ENCODE measurements around the gene TPD52L1.

Gene TPD52L1

DNA sequence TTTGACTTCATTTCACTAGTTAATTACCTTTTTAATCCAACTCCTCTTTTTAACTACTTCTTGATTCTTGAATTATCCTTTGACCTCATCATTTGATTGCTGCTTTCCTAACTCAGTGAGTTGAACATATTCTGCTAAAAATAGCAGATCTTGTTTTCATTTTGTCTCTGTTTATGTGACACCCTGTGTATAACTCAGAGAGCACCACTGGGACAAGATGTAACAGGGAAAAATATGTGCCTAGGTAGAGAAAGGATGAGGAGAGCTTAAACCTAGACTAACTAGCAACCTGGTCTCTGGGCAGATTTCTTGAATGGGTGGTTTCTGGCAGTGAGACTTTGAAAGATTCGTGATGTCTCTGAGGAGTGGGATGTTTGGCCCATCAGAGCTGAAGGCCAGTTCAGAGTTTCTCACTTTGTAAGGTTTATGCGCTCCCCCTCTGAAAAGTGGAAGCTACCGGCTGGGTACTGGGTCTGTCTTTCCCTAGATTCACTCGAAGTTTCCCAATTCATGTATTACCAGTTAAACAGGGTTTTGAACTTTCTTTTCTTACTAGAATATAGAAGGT lies 61.8 kb downstream of the TPD52L1 start:
- no peak for DNase-seq

DNA sequence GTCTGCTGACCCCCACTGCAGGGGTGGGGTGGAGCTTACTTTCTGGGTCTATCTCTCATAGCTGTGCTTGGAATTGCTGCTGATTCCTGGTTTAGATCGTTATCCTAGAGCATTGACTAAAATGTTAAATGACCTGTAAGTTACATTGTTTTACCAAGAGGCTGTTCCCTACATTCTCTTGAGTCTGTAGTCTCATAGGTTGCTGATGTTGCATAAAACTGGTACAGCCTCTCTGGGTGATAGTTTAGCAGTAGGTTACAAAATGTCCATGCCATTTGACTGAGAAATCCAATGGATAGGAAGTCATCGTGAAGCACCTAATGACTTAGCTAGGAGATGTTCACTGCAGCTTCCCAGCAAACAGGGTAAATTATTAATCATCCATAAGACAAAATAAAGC lies 62.4 kb downstream of the TPD52L1 start:
- DNase-seq: no peak

- no peak for DNase-seq
Observed at GRCh38 chr6:125217369-125217768, 63.8 kb downstream of the TPD52L1 start.

DNA sequence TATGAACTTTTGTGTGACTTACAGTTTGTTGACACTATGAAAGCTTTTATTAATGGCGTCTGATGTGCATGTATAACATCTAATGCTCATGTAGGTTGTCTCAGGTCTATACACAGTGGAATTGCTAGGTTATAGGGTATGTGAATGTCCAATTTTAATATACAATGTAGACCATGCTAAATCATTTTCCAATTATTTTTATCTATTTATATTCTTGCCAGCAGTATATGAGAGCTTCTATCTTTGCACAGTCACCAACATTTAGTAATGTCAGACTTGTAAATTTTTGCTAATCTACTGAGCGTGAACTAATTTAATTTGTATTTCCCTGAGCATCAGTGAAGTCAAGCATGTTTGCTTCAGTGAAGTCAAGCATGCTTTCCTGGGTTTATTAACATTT lies 64.4 kb downstream of the TPD52L1 start:
- no peak for DNase-seq

DNA sequence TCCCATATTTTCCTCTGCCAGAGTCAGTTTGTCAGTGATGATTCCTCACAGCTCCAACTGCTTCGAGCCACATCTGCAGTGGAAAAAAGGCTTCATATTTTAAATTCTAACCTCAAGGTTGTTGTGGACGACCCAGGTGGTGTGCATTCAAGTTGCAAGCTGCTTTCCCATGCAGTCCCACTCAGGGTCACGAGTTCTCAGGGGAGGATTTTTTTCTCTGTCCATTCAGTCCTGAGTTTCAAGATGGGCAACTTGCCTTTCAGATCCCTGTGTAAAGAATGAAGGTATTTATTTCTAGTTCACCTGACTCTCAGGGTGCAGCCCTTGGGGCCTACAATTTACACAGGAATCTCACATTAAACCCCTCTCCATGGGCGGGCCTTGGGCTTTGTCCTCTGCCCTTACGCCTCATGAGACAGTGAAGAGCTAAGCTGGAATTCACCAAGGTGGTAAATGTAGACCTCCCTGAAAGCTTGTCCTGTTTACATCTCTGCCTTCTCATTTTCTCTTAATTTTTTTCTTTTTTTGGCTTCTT lies 65.9 kb downstream of the TPD52L1 start:
- no peak for DNase-seq

GRCh38 chr6:125220712-125221111 lies 67.1 kb downstream of the TPD52L1 start:
- DNase-seq: no peak

- no peak for DNase-seq
Observed at GRCh38 chr6:125222531-125223455, 69.2 kb downstream of the TPD52L1 start.

DNA sequence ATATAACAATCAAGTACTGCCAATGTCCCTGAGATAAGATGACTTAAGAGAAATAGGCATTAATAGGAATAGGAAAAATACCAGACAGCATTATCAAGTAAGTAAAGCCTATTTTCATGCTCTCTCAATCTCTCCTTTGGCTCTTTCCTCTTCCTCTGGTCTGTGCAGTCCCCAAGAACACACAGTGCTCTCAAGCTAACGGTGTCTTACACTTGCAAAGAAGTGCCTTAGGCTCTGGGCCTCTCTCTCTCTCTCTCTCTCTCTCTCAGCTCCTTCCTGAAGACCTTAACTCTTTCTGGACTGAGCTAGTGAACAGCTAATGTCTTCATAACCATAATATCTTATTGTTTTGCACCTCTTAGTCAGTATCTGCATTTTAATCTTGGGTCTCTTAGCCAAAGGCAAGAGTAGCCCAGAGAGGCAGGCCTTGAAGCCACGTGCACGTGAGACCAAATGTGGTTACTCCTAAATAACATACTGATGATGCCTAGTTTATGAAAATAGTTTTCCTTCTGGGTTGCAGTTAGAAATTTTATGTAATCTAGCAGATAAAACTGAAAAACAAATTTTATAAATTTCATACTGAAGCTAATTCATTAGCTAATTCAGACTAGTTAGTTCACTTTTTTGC lies 70.8 kb downstream of the TPD52L1 start:
- no peak for DNase-seq

- no peak for DNase-seq
Observed at GRCh38 chr6:125227244-125227643, 73.7 kb downstream of the TPD52L1 start.

DNA sequence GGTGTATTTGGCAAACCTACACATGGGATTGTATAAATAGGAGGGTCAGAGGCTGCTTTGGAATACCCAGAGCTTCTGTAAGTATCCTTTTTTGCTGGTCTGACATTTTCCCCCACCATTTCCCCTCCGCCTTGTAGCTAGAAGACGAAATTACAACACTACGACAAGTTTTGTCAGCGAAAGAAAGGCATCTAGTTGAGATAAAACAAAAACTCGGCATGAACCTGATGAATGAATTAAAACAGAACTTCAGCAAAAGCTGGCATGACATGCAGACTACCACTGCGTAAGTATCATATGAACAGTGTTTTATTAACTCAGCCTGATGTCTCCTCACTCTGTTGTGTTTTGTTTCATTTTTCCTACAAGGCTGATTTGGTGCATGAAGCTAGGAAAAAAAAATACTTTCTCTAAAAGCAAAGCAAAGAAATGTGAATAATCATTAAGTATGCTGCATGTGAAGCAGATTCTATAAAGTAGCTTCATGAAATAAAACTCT lies 75.5 kb downstream of the TPD52L1 start:
- DNase-seq: no peak

DNA sequence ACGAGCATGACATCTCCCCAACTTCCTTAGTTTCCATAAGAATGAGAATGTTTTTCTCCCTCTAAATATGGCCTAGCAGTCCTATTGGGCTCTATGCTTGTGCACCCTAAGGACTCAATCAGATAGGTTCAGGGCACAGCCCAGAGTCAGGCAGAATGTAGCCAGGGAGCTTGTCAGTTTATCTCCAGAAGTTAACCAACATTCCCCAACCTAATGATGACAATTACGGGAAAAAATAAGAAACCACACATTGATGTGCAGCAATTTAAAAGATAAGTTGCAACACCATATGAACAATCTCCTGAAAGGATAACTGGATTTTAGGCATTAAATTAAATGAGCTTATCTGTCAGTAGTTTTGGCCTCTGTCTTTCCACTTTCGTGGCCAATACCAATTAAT lies 77.1 kb downstream of the TPD52L1 start:
- DNase-seq: no peak

DNA sequence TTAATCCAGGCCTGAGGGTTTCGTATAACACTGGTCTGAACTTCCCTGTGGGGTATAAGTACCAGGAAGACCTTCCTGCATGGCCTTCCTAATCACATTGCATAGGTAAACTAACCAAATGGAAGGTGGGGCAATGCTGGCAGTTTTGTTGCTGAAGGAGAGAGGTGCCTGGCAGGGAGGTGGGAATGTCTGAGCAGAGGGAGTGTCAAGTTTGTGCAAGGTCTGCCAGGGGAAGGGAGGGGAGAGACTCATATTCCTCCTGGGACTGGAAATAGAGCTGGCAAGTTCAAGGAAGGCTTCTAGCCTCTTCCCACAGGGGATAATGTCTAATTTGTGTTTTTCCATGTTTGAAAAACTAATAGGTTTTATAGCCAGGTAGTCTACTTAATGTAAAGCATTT lies 77.6 kb downstream of the TPD52L1 start:
- DNase-seq: no peak

GRCh38 chr6:125231574-125232343 lies 78.2 kb downstream of the TPD52L1 start:
- no peak for DNase-seq

DNA sequence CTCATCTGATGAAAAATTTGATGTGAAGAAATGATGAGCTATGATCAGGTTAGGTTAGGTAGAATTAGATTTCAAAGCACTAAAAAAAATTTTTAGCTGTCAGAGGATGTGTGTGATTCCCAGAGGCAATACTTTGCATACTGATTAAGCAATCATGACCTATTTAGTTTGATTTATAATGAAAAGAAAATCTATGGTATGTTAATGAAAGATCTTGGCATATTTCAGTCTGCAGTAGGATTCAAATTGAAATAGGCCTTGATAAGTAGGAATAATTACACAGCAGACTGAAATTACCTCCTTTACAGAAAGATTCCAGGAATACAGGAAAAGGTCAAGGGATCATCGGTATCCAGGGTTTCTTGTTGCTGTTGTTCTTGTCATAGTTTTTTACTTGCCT lies 78.9 kb downstream of the TPD52L1 start:
- DNase-seq: no peak

DNA sequence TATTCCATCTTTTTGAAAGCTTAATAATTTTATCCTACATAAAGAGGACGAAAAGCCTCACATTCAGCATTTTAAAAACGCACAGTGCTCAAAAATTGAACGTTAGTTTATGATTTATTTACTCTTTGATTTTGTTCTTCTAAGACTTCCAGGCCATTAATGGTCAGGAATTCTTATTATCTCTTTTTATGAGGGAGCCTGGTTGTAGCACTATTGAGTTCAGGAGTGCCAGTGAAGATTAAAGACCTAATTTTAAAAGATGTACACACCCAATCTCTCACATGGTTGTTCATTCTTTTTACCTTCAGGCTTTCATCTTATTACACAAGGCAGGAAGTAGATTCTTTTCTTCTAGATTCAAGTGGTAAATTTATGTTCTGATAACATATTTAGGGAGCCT lies 79.6 kb downstream of the TPD52L1 start:
- no peak for DNase-seq

DNA sequence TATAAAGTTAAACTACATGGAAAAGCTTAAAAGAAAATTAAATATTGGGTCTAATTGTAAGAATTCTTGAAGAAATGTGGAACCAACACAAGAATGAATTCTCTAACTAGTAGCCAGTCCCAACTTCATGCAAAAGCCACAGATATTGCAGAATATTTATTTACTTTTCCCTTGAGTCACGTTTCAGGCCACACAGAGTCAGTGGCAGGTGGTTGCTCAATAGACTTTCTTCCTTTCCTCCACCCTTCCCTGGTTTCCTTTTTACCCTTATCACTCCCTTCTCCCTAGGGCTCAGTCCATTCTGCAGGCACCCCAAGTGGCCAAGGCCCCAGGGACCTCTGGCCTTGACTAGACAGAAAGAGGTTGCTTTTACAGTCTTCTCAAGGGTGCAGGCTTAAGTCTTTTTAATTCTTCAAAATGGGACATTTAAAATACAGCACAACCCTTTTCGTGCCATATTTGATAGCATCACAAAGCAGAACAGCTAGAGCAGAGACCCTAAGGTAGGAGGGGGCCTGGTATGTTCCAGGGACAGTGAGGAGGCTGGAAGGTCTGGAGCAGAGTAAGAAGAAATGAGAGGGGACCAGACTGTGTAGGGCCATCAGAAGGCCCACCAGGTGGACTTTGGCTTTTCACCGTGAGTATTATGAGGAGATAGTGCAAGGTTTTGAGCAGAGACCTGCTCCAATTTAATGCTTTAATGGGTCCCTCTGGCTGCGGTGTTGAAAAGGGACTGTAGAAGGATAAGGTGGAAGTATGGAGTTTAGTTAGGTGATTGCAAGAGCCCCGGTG lies 83.2 kb downstream of the TPD52L1 start:
- DNase-seq: no peak

- DNase-seq: no peak
Observed at GRCh38 chr6:125237764-125238163, 84.2 kb downstream of the TPD52L1 start.

DNA sequence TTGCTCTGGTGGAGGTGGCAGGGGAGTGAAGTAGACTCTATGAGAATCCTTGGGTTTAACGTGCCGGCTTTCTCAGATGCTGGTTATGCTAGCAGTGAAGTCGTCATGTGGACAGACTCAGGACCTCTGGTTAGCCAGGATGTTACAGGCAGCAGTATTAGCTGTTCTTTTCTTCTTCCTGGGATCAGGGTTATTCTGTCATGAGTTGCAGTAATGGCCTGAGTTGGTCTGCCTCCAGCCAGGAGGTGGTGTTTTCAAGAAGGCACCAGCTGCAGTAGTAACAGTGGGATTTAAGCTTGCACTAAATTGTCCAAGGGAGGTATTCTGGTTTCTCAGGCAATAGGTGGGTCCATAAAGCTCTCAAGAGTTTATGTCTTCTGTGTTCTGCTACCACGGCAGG lies 91.5 kb downstream of the TPD52L1 start:
- no peak for DNase-seq

DNA sequence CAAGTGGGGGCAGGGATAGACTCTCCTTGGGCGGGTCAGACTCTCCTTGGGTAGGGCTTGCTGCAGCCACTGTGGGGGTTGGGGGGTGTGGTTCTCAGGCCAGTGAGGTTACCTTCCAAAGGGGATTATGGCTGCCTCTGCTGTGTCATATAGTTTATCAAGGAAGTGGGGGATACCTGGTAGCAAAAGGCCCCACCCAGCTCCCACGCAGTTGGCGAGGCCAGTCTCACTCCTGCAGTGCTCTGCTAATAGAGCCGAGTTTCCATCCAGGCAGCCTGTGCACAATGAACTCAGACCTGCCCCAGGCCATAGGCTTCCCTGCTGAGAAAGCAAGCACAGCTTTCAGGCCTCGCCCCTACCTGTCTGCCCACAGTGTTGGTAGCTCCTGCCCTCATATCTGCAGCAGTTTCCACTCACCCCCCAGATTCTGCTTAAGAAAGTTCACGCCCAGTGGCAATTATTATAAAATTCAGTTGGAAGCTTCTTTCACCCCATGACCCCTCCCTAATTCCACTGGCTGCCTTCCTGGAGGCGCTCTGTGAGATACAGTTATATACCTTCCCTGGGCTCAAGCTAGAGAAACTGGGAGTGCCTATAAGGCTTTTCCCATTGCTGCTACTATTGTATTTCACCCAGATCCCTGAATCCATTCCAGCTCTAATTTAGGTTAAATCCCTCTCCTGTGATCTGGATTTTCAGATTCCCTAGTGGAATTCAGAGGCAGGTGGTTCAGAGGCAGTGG lies 92.1 kb downstream of the TPD52L1 start:
- no peak for DNase-seq

GRCh38 chr6:125246566-125246965 lies 93.0 kb downstream of the TPD52L1 start:
- DNase-seq: no peak

GRCh38 chr6:125248136-125248535 lies 94.6 kb downstream of the TPD52L1 start:
- DNase-seq: no peak
